SK-N-SH treated with all-trans-retinoic acid at 6 μM for 48 hours (cell line): Measurements from ENCODE around the gene CATSPERD.

Source experiments
- ARNTL ChIP-seq: fragments of 450-650 bp; formaldehyde crosslinking; IDR thresholded peaks from 2 replicates; pipeline ENCODE4 v1.5.0; 2020; ENCODE audit warnings: low read depth, mild to moderate bottlenecking, moderate library complexity, borderline replicate concordance
- RARB ChIP-seq: fragments of 250-450 bp; sonication (Bioruptor Pico); IDR thresholded peaks from 2 replicates; pipeline ENCODE4 v1.8.0; 2021; ENCODE audit warnings: mild to moderate bottlenecking, moderate library complexity
- ZC3H10 ChIP-seq: fragments of 250-450 bp; sonication (Bioruptor Pico); IDR thresholded peaks from 2 replicates; pipeline ENCODE4 v1.5.1; 2021; ENCODE audit warnings: mild to moderate bottlenecking, moderate library complexity
- TF ChIP-seq, protein P1 (sequence below): fragments of 250-450 bp; sonication (Bioruptor Pico); IDR thresholded peaks from 2 replicates; pipeline ENCODE4 v1.8.0; 2020; ENCODE audit warnings: mild to moderate bottlenecking, moderate library complexity, borderline replicate concordance

DNA sequence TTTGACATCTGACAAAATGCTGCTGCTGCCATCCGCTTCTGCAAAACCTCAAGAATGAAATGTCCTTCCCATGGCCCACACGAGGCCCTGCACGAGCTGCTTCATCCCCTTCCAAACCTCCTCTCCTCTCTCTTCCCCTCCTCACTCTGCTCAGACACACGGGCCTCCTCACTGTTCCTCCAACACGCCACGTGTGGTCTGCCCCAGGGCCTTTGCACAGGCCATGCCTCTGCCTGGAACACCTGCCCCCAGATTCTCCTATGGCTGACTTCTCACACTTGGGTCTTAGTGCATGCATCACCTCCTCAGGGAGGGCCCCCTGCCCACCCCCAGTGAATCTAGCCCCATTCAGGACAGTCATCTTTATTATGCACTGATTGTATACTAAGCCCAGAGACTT, 100.3 kb downstream of the CATSPERD start:
- TF ChIP-seq, protein P1, sequence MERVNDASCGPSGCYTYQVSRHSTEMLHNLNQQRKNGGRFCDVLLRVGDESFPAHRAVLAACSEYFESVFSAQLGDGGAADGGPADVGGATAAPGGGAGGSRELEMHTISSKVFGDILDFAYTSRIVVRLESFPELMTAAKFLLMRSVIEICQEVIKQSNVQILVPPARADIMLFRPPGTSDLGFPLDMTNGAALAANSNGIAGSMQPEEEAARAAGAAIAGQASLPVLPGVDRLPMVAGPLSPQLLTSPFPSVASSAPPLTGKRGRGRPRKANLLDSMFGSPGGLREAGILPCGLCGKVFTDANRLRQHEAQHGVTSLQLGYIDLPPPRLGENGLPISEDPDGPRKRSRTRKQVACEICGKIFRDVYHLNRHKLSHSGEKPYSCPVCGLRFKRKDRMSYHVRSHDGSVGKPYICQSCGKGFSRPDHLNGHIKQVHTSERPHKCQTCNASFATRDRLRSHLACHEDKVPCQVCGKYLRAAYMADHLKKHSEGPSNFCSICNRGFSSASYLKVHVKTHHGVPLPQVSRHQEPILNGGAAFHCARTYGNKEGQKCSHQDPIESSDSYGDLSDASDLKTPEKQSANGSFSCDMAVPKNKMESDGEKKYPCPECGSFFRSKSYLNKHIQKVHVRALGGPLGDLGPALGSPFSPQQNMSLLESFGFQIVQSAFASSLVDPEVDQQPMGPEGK (CRISPR knock-in tag), result no peak
- TF ChIP-seq RARB, result no peak
- no peak for TF ChIP-seq ARNTL (CRISPR knock-in tag)
- no peak for TF ChIP-seq ZC3H10 (CRISPR knock-in tag)
